ENCODE results near the gene TCERG1. TPM values are rescaled to one million over a fixed set of nuclear protein-coding genes. Genes with fewer than 3 reads are reported as not detected.

TCERG1 gene
- total RNA-seq, 1 donor from 2014 or later, result 47.3 TPM

- Mint-ChIP-seq H3K27me3 (ENCODE audit: unreplicated experiment) (no peaks in the 10 kb centered on the region), H3K9me3 (ENCODE audit: unreplicated experiment) (peaks cover 3% of the 10 kb centered on the region)
Observed at GRCh38 chr5:146482775-146483174, 35.6 kb downstream of the TCERG1 start.

GRCh38 chr5:146484714-146485391 is 37.7 kb downstream of the TCERG1 start:
- H3K36me3 Mint-ChIP-seq (ENCODE audit: unreplicated experiment), result peaks cover 59% of the 10 kb centered on the region
- no peak for TF ChIP-seq CTCF (IDR thresholded peaks at IDR 0.05)
- no peak overlapping the region for H3K4me3 Mint-ChIP-seq (ENCODE audit: unreplicated experiment)
- no peak for DNase-seq (ENCODE audit: extremely low spot score, unreplicated experiment)
- H3K27ac Mint-ChIP-seq (ENCODE audit: unreplicated experiment), result no peak overlapping the region
- H3K27me3 Mint-ChIP-seq (ENCODE audit: unreplicated experiment), result no peaks in the 10 kb centered on the region
- H3K4me1 Mint-ChIP-seq (ENCODE audit: unreplicated experiment), result peaks cover 14% of the 10 kb centered on the region
- H3K9me3 Mint-ChIP-seq (ENCODE audit: unreplicated experiment), result peaks cover 3% of the 10 kb centered on the region

More at GRCh38 chr5:146482775-146483174, 35.6 kb downstream of the TCERG1 start:
- no peak for DNase-seq (ENCODE audit: extremely low spot score, unreplicated experiment)
- peaks cover 54% of the 10 kb centered on the region for H3K36me3 Mint-ChIP-seq (ENCODE audit: unreplicated experiment)
- H3K4me1 Mint-ChIP-seq (ENCODE audit: unreplicated experiment), result no peaks in the 10 kb centered on the region
- H3K27ac Mint-ChIP-seq (ENCODE audit: unreplicated experiment), result no peak overlapping the region
- H3K4me3 Mint-ChIP-seq (ENCODE audit: unreplicated experiment), result no peak overlapping the region
- no peak for TF ChIP-seq CTCF (IDR thresholded peaks at IDR 0.05)

GRCh38 chr5:146490089-146490843 is 43.1 kb downstream of the TCERG1 start:
- H3K4me3 Mint-ChIP-seq (ENCODE audit: unreplicated experiment), result no peak overlapping the region
- no peaks in the 10 kb centered on the region for H3K27me3 Mint-ChIP-seq (ENCODE audit: unreplicated experiment)
- peak overlapping the region; percentile 87 for H3K27ac Mint-ChIP-seq (ENCODE audit: unreplicated experiment)
- H3K9me3 Mint-ChIP-seq (ENCODE audit: unreplicated experiment), result peaks cover 3% of the 10 kb centered on the region
- no peak for TF ChIP-seq CTCF (IDR thresholded peaks at IDR 0.05)
- no peak for DNase-seq (ENCODE audit: extremely low spot score, unreplicated experiment)
- peaks cover 31% of the 10 kb centered on the region for H3K36me3 Mint-ChIP-seq (ENCODE audit: unreplicated experiment)
- H3K4me1 Mint-ChIP-seq (ENCODE audit: unreplicated experiment), result peaks cover 36% of the 10 kb centered on the region

GRCh38 chr5:146494656-146495055 is 47.5 kb downstream of the TCERG1 start:
- Mint-ChIP-seq H3K4me3 (ENCODE audit: unreplicated experiment) (no peak overlapping the region), H3K27ac (ENCODE audit: unreplicated experiment) (no peak overlapping the region)

More at GRCh38 chr5:146494656-146495055, 47.5 kb downstream of the TCERG1 start:
- no peaks in the 10 kb centered on the region for H3K9me3 Mint-ChIP-seq (ENCODE audit: unreplicated experiment)
- H3K27me3 Mint-ChIP-seq (ENCODE audit: unreplicated experiment), result no peaks in the 10 kb centered on the region
- H3K4me1 Mint-ChIP-seq (ENCODE audit: unreplicated experiment), result peaks cover 26% of the 10 kb centered on the region
- DNase-seq (ENCODE audit: extremely low spot score, unreplicated experiment), result no peak
- TF ChIP-seq CTCF (IDR thresholded peaks at IDR 0.05), result no peak
- peaks cover 19% of the 10 kb centered on the region for H3K36me3 Mint-ChIP-seq (ENCODE audit: unreplicated experiment)
